AG09319 (cell line): ENCODE data around the gene CCDC88B.

Source experiments
- DNase-seq: peaks from one replicate; pipeline ENCODE4 v3.0.0-alpha.2; 2010; ENCODE audit warnings: low read depth; ENCODE audit errors: extremely low read depth
- TF ChIP-seq, protein P1 (sequence below): IDR thresholded peaks from 2 replicates; pipeline ENCODE4 v1.5.1; 2011; ENCODE audit warnings: low read depth, mild to moderate bottlenecking, inconsistent platforms, low read length, moderate library complexity

CCDC88B gene

DNA sequence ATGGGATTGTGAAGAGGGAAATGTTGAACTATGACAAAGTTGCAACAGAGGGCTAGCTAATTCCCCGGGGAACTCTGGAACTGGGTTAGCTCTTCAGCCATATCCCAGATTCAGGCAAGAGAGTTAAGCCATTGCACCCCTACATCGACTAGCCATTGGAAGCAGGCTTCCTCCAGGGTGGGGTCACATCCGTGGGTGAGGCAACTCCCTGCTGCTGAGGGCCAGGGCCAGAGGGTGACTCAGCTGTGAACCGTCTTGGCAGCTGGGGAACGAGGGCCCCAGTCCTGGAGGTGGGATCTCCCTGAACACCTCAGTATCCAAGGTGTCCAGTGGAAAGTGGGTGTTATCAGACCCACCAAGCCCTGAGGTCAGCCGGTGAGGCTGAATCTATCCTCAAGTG lies 60.1 kb downstream of the CCDC88B start:
- TF ChIP-seq, protein P1, sequence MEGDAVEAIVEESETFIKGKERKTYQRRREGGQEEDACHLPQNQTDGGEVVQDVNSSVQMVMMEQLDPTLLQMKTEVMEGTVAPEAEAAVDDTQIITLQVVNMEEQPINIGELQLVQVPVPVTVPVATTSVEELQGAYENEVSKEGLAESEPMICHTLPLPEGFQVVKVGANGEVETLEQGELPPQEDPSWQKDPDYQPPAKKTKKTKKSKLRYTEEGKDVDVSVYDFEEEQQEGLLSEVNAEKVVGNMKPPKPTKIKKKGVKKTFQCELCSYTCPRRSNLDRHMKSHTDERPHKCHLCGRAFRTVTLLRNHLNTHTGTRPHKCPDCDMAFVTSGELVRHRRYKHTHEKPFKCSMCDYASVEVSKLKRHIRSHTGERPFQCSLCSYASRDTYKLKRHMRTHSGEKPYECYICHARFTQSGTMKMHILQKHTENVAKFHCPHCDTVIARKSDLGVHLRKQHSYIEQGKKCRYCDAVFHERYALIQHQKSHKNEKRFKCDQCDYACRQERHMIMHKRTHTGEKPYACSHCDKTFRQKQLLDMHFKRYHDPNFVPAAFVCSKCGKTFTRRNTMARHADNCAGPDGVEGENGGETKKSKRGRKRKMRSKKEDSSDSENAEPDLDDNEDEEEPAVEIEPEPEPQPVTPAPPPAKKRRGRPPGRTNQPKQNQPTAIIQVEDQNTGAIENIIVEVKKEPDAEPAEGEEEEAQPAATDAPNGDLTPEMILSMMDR, result no peak
- DNase-seq, result no peak

- DNase-seq, result no peak
These were observed 60.7 kb downstream of the CCDC88B start for GRCh38 chr11:64400667-64401066.

DNA sequence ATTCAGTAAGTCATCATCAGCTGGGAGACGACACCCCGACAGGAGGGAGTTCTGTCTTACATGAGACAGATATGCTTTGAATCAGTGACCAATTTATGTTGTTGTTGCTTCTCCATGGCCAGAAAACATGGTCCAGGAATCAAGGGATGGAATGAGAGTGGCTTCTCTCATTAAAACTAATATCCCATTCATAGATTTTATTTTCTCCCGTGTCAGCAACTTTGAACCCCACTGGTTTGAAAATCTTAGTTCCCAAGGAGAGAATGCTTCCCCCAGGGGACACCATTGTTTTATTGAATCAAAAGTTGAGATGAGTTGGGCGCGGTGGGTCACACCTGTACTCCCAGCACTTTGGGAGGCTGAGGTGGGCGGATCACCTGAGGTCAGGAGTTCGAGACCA lies 61.8 kb downstream of the CCDC88B start:
- no peak for DNase-seq
- TF ChIP-seq, protein P1, result no peak

More at GRCh38 chr11:64400667-64401066, 60.7 kb downstream of the CCDC88B start:
- TF ChIP-seq, protein P1, result no peak

- TF ChIP-seq, protein P1, result no peak
- DNase-seq, result no peak
These were observed 63.1 kb downstream of the CCDC88B start for GRCh38 chr11:64403106-64403505.

DNA sequence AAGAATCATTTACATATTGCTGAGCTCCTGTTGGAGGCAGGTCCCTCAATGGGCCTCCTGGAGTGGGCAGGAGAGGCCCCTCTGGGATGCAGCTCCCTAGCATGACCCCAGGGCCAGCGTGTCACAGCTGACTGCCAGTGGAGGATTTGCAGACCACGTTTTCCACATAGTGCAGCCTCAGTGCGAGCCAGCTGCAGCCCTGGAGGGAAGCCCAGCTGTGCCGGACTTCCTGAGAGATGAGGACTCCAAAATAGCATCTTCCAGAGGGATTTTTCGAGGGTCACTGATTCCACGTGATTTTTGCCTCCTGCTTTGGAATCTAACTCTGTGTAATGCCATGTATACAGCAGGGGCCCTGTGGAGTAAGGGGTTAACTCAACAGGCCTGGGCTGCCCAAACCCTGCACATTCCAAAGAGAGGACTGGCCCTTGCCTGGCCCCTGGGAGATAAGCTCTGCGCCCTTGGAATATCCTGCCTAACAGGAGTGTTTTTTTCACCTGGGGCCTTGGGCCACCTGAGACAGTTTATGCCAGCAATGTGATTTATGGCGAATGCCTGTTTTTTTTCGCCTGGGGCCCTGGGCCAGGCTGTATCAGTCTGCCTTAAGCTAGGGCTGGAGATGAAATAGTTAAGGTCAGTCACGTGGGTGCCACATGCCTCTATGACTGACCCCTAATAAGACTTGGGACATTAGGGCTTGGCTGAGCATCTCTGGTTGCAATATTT lies 66.4 kb downstream of the CCDC88B start:
- TF ChIP-seq, protein P1, result no peak

More for the DNA sequence above, 66.4 kb downstream of the CCDC88B start:
- no peak for DNase-seq
